HEK293 (cell line): ENCODE results near the gene SHLD1.

Experiments
- KLF9 ChIP-seq: fragments of 450-650 bp; formaldehyde crosslinking; IDR thresholded peaks from 2 replicates; pipeline ENCODE4 v1.5.1; 2016; ENCODE audit warnings: missing biosample characterization, missing genetic modification characterization, low read depth
- RBAK ChIP-seq: fragments of 450-650 bp; formaldehyde crosslinking; IDR thresholded peaks from 2 replicates; pipeline ENCODE4 v1.5.1; 2016; ENCODE audit warnings: missing biosample characterization, missing genetic modification characterization
- TCF7L2 ChIP-seq: IDR thresholded peaks from 2 replicates; pipeline ENCODE4 v1.6.1; 2011; ENCODE audit warnings: low read depth, mild to moderate bottlenecking, inconsistent platforms, low read length, moderate library complexity, borderline replicate concordance
- ZNF10 ChIP-seq: fragments of 450-650 bp; formaldehyde crosslinking; IDR thresholded peaks from 2 replicates; pipeline ENCODE4 v1.5.1; 2017; ENCODE audit warnings: missing biosample characterization, missing genetic modification characterization
- ZNF155 ChIP-seq: fragments of 450-650 bp; formaldehyde crosslinking; IDR thresholded peaks from 2 replicates; pipeline ENCODE4 v1.5.1; 2016; ENCODE audit warnings: missing biosample characterization, missing genetic modification characterization
- ZNF174 ChIP-seq: fragments of 450-650 bp; formaldehyde crosslinking; IDR thresholded peaks from 2 replicates; pipeline ENCODE4 v1.5.0; 2017; ENCODE audit warnings: missing biosample characterization, mild to moderate bottlenecking, missing genetic modification characterization
- ZNF184 ChIP-seq: fragments of 450-650 bp; IDR thresholded peaks from 2 replicates; pipeline ENCODE4 v1.5.1; 2018; ENCODE audit warnings: missing biosample characterization, mild to moderate bottlenecking, missing genetic modification characterization
- ZNF302 ChIP-seq: fragments of 450-650 bp; formaldehyde crosslinking; IDR thresholded peaks from 2 replicates; pipeline ENCODE4 v1.5.1; 2016; ENCODE audit warnings: missing biosample characterization, missing genetic modification characterization, low read depth
- ZNF335 ChIP-seq: fragments of 450-650 bp; formaldehyde crosslinking; conservative IDR thresholded peaks from 2 replicates; pipeline ENCODE4 v1.5.1; 2016; ENCODE audit warnings: missing biosample characterization, missing genetic modification characterization
- ZNF37A ChIP-seq: fragments of 450-650 bp; IDR thresholded peaks from 2 replicates; pipeline ENCODE4 v1.5.1; 2018; ENCODE audit warnings: missing biosample characterization, missing genetic modification characterization
- ZNF677 ChIP-seq: fragments of 450-650 bp; IDR thresholded peaks from 2 replicates; pipeline ENCODE4 v1.5.0; 2018; ENCODE audit warnings: missing biosample characterization, mild to moderate bottlenecking, missing genetic modification characterization, moderate library complexity
- ZNF776 ChIP-seq: fragments of 450-650 bp; formaldehyde crosslinking; IDR thresholded peaks from 2 replicates; pipeline ENCODE4 v1.5.0; 2017; ENCODE audit warnings: missing biosample characterization, missing genetic modification characterization, borderline replicate concordance
- ZXDB ChIP-seq: fragments of 450-650 bp; formaldehyde crosslinking; IDR thresholded peaks from 2 replicates; pipeline ENCODE4 v1.5.1; 2016; ENCODE audit warnings: missing biosample characterization, missing genetic modification characterization
- TF ChIP-seq, protein P1 (sequence below): fragments of 450-650 bp; formaldehyde crosslinking; IDR thresholded peaks from 2 replicates; pipeline ENCODE4 v1.5.1; 2017; ENCODE audit warnings: missing biosample characterization, missing genetic modification characterization
- TF ChIP-seq, protein P2 (sequence below): fragments of 450-650 bp; IDR thresholded peaks from 2 replicates; pipeline ENCODE4 v1.5.1; 2018; ENCODE audit warnings: missing biosample characterization, mild to moderate bottlenecking, missing genetic modification characterization
- TF ChIP-seq, protein P3 (sequence below): fragments of 450-650 bp; formaldehyde crosslinking; IDR thresholded peaks from 2 replicates; pipeline ENCODE4 v1.5.1; 2017; ENCODE audit warnings: missing biosample characterization, missing genetic modification characterization
- TF ChIP-seq, protein P4 (sequence below): fragments of 450-650 bp; formaldehyde crosslinking; IDR thresholded peaks from 2 replicates; pipeline ENCODE4 v1.5.1; 2017; ENCODE audit warnings: missing biosample characterization, missing genetic modification characterization
- TF ChIP-seq, protein P5 (sequence below): fragments of 450-650 bp; formaldehyde crosslinking; IDR thresholded peaks from 2 replicates; pipeline ENCODE4 v1.5.1; 2016; ENCODE audit warnings: missing biosample characterization, missing genetic modification characterization, borderline replicate concordance
- TF ChIP-seq, protein P6 (sequence below): fragments of 450-650 bp; formaldehyde crosslinking; IDR thresholded peaks from 2 replicates; pipeline ENCODE4 v1.5.1; 2016; ENCODE audit warnings: missing biosample characterization, missing genetic modification characterization
- TF ChIP-seq, protein P7 (sequence below): fragments of 450-650 bp; formaldehyde crosslinking; IDR thresholded peaks from 2 replicates; pipeline ENCODE4 v1.5.1; 2016; ENCODE audit warnings: missing biosample characterization, missing genetic modification characterization

Gene SHLD1

DNA sequence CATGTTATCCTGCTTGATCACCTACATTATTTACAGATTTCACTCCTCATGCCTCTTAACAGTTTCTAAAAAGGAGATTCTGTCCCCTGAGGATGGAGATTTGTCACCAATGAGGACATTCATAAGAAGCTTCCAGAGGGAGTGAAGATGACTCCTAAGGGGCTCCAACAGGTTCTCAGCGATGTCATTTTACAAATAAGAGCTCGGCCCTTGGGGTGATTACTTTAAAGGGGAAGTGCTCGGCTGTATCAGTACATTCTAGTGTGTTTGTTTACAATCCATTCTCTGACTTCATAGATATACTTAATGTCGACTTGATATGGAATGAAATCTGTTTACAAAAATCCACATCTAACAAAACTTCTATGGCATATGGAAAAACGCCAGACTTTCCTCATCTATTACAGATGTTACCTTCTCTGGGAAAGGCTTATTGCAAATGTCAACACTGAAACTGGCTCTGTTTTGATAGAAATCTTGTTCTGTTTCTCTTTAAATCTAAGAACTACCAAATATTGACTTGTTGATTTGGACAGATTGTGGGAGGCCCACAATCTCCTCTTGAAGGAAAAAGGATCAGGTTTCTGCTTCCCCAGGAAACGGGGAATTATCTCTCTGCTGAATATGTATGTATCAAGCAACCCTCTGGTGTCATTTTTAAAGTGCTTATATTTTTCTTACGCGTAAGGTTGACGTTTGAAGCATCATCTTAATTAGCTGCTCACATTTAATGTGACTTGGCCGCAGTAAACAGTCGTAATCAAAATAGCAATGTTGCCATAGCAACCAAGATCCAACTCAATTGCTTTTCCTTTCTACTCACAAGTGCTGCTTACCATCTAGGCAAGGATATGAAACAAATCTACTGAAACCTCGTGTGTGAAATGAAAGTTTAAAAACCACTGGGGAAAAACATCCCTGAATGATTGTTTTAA lies 95.7 kb downstream of the SHLD1 start (continued):
- TF ChIP-seq, protein P1, sequence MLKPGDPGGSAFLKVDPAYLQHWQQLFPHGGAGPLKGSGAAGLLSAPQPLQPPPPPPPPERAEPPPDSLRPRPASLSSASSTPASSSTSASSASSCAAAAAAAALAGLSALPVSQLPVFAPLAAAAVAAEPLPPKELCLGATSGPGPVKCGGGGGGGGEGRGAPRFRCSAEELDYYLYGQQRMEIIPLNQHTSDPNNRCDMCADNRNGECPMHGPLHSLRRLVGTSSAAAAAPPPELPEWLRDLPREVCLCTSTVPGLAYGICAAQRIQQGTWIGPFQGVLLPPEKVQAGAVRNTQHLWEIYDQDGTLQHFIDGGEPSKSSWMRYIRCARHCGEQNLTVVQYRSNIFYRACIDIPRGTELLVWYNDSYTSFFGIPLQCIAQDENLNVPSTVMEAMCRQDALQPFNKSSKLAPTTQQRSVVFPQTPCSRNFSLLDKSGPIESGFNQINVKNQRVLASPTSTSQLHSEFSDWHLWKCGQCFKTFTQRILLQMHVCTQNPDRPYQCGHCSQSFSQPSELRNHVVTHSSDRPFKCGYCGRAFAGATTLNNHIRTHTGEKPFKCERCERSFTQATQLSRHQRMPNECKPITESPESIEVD (tag by site-specific recombination), result peak; percentile 76
- TF ChIP-seq TCF7L2 (no peak), ZNF677 (tag by site-specific recombination) (no peak), ZNF10 (tag by site-specific recombination) (no peak), RBAK (tag by site-specific recombination) (no peak), ZNF184 (tag by site-specific recombination) (no peak), ZNF174 (tag by site-specific recombination) (no peak), ZNF335 (tag by site-specific recombination) (no peak), ZNF776 (tag by site-specific recombination) (no peak), ZNF302 (tag by site-specific recombination) (no peak), ZNF37A (no peak), ZNF155 (tag by site-specific recombination) (no peak), ZXDB (tag by site-specific recombination) (peak; percentile 21; the same call in 1 of the 2 replicates), KLF9 (no peak)
- TF ChIP-seq, protein P2, sequence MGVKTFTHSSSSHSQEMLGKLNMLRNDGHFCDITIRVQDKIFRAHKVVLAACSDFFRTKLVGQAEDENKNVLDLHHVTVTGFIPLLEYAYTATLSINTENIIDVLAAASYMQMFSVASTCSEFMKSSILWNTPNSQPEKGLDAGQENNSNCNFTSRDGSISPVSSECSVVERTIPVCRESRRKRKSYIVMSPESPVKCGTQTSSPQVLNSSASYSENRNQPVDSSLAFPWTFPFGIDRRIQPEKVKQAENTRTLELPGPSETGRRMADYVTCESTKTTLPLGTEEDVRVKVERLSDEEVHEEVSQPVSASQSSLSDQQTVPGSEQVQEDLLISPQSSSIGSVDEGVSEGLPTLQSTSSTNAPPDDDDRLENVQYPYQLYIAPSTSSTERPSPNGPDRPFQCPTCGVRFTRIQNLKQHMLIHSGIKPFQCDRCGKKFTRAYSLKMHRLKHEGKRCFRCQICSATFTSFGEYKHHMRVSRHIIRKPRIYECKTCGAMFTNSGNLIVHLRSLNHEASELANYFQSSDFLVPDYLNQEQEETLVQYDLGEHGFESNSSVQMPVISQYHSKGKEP (tag by site-specific recombination), result no peak
- TF ChIP-seq, protein P3, sequence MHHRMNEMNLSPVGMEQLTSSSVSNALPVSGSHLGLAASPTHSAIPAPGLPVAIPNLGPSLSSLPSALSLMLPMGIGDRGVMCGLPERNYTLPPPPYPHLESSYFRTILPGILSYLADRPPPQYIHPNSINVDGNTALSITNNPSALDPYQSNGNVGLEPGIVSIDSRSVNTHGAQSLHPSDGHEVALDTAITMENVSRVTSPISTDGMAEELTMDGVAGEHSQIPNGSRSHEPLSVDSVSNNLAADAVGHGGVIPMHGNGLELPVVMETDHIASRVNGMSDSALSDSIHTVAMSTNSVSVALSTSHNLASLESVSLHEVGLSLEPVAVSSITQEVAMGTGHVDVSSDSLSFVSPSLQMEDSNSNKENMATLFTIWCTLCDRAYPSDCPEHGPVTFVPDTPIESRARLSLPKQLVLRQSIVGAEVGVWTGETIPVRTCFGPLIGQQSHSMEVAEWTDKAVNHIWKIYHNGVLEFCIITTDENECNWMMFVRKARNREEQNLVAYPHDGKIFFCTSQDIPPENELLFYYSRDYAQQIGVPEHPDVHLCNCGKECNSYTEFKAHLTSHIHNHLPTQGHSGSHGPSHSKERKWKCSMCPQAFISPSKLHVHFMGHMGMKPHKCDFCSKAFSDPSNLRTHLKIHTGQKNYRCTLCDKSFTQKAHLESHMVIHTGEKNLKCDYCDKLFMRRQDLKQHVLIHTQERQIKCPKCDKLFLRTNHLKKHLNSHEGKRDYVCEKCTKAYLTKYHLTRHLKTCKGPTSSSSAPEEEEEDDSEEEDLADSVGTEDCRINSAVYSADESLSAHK (tag by site-specific recombination), result peak; percentile 61; the same call in 1 of the 2 replicates
- TF ChIP-seq, protein P4, sequence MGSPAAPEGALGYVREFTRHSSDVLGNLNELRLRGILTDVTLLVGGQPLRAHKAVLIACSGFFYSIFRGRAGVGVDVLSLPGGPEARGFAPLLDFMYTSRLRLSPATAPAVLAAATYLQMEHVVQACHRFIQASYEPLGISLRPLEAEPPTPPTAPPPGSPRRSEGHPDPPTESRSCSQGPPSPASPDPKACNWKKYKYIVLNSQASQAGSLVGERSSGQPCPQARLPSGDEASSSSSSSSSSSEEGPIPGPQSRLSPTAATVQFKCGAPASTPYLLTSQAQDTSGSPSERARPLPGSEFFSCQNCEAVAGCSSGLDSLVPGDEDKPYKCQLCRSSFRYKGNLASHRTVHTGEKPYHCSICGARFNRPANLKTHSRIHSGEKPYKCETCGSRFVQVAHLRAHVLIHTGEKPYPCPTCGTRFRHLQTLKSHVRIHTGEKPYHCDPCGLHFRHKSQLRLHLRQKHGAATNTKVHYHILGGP (tag by site-specific recombination), result no peak
- TF ChIP-seq, protein P5, sequence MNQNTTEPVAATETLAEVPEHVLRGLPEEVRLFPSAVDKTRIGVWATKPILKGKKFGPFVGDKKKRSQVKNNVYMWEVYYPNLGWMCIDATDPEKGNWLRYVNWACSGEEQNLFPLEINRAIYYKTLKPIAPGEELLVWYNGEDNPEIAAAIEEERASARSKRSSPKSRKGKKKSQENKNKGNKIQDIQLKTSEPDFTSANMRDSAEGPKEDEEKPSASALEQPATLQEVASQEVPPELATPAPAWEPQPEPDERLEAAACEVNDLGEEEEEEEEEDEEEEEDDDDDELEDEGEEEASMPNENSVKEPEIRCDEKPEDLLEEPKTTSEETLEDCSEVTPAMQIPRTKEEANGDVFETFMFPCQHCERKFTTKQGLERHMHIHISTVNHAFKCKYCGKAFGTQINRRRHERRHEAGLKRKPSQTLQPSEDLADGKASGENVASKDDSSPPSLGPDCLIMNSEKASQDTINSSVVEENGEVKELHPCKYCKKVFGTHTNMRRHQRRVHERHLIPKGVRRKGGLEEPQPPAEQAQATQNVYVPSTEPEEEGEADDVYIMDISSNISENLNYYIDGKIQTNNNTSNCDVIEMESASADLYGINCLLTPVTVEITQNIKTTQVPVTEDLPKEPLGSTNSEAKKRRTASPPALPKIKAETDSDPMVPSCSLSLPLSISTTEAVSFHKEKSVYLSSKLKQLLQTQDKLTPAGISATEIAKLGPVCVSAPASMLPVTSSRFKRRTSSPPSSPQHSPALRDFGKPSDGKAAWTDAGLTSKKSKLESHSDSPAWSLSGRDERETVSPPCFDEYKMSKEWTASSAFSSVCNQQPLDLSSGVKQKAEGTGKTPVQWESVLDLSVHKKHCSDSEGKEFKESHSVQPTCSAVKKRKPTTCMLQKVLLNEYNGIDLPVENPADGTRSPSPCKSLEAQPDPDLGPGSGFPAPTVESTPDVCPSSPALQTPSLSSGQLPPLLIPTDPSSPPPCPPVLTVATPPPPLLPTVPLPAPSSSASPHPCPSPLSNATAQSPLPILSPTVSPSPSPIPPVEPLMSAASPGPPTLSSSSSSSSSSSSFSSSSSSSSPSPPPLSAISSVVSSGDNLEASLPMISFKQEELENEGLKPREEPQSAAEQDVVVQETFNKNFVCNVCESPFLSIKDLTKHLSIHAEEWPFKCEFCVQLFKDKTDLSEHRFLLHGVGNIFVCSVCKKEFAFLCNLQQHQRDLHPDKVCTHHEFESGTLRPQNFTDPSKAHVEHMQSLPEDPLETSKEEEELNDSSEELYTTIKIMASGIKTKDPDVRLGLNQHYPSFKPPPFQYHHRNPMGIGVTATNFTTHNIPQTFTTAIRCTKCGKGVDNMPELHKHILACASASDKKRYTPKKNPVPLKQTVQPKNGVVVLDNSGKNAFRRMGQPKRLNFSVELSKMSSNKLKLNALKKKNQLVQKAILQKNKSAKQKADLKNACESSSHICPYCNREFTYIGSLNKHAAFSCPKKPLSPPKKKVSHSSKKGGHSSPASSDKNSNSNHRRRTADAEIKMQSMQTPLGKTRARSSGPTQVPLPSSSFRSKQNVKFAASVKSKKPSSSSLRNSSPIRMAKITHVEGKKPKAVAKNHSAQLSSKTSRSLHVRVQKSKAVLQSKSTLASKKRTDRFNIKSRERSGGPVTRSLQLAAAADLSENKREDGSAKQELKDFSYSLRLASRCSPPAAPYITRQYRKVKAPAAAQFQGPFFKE, result no peak
- TF ChIP-seq, protein P6, sequence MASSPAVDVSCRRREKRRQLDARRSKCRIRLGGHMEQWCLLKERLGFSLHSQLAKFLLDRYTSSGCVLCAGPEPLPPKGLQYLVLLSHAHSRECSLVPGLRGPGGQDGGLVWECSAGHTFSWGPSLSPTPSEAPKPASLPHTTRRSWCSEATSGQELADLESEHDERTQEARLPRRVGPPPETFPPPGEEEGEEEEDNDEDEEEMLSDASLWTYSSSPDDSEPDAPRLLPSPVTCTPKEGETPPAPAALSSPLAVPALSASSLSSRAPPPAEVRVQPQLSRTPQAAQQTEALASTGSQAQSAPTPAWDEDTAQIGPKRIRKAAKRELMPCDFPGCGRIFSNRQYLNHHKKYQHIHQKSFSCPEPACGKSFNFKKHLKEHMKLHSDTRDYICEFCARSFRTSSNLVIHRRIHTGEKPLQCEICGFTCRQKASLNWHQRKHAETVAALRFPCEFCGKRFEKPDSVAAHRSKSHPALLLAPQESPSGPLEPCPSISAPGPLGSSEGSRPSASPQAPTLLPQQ (tag by site-specific recombination), result 0 out of 2 replicates have a peak, but pooled peaks have one; percentile 39
- TF ChIP-seq, protein P7, sequence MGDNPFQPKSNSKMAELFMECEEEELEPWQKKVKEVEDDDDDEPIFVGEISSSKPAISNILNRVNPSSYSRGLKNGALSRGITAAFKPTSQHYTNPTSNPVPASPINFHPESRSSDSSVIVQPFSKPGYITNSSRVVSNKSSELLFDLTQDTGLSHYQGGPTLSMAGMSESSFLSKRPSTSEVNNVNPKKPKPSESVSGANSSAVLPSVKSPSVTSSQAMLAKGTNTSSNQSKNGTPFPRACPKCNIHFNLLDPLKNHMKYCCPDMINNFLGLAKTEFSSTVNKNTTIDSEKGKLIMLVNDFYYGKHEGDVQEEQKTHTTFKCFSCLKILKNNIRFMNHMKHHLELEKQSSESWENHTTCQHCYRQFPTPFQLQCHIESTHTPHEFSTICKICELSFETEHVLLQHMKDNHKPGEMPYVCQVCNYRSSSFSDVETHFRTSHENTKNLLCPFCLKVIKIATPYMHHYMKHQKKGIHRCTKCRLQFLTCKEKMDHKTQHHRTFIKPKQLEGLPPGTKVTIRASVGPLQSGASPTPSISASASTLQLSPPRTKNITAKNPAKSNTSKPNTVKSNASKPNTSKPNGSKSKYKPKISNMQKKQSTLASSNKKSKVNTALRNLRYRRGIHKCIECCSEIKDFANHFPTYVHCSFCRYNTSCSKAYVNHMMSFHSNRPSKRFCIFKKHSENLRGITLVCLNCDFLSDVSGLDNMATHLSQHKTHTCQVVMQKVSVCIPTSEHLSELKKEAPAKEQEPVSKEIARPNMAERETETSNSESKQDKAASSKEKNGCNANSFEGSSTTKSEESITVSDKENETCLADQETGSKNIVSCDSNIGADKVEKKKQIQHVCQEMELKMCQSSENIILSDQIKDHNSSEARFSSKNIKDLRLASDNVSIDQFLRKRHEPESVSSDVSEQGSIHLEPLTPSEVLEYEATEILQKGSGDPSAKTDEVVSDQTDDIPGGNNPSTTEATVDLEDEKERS, result no peak
